Kidney (tissue), 14 donors: ENCODE data around the gene C11orf68. TPM values are rescaled to one million over a fixed set of nuclear protein-coding genes. Genes with fewer than 3 reads are reported as not detected.

Experiments
- DNase-seq, 5 donors: peaks; one replicate each; pipeline ENCODE4 v3.0.0-alpha.2; 2013 to 2020
- FAIRE-seq: peaks from 2 replicates; lab custom pipeline; 2012; peaks lifted over from hg19 to GRCh38; lab: Jason Lieb, UNC
- H3K27ac ChIP-seq, 2 donors: one replicate each; pipeline ENCODE4 v1.7.0; 2013; ENCODE audit warnings: low read depth in 2 of 2, low read length in 2 of 2, inconsistent platforms in 1 of 2
- H3K27me3 ChIP-seq: one replicate; pipeline ENCODE4 v1.7.1; 2013; ENCODE audit warnings: low read length, inconsistent platforms; ENCODE audit not compliant: control insufficient read depth, insufficient read depth
- H3K36me3 ChIP-seq, 3 donors: one replicate each; pipeline versions ENCODE4 v1.7.0 to v1.7.1; 2013; ENCODE audit warnings: low read length in 3 of 3, control low read depth in 1 of 3, inconsistent platforms in 1 of 3; ENCODE audit not compliant: insufficient read depth in 3 of 3, control insufficient read depth in 2 of 3
- H3K4me1 ChIP-seq, 3 donors: one replicate each; pipeline versions ENCODE4 v1.7.0 to v1.7.1; 2013; ENCODE audit warnings: low read length in 3 of 3, inconsistent platforms in 1 of 3, low read depth in 1 of 3; ENCODE audit not compliant: control insufficient read depth in 2 of 3, insufficient read depth in 2 of 3
- H3K4me3 ChIP-seq, 3 donors: one replicate each; pipeline versions ENCODE4 v1.7.0 to v1.8.1; 2013; ENCODE audit warnings: low read length in 3 of 3, control low read depth in 1 of 3, inconsistent platforms in 1 of 3
- H3K9ac ChIP-seq, 3 donors: one replicate each; pipeline versions ENCODE4 v1.7.0 to v1.7.1; 2013; ENCODE audit warnings: low read length in 3 of 3, control low read depth in 1 of 3, inconsistent platforms in 1 of 3
- H3K9me3 ChIP-seq, 3 donors: one replicate each; pipeline versions ENCODE4 v1.7.0 to v1.7.1; 2013; ENCODE audit warnings: low read length in 3 of 3, control low read depth in 1 of 3, inconsistent platforms in 1 of 3; ENCODE audit not compliant: control insufficient read depth in 2 of 3, insufficient read depth in 1 of 3
- intact Hi-C: fragments of 100-400 bp; cut with DNase I; formaldehyde crosslinking; loops from one replicate; pipeline ENCODE4 v1.11.1; 2022
- polyA plus RNA-seq: library from polyadenylated mRNA; stranded (reverse); fragments of 350-450 nt; fragmentation: Illumina TruSeq; extraction: RNeasy Lipid Tissue Mini Kit (QIAGEN cat#74804); gene quantifications from one replicate; pipeline ENCODE4 v1.2.3, GENCODE V29; 2014; ENCODE audit warnings: low read depth, low replicate concordance; ENCODE audit not compliant: insufficient read depth
- total RNA-seq: library from RNA; stranded (reverse); fragmentation: NEBNext Ultra II Directional; extraction: Animal tissue kit (Norgen Biotek cat#: 25700); gene quantifications from one replicate; pipeline ENCODE4 v1.2.1, GENCODE V29; 2021
- TF ChIP-seq, protein P1 (sequence below): IDR thresholded peaks from 3 replicates; pipeline ENCODE4 v1.5.1; 2012; ENCODE audit warnings: mild to moderate bottlenecking, moderate library complexity, borderline replicate concordance; ENCODE audit not compliant: insufficient read depth; ENCODE audit errors: extremely low read depth
- donor health status: control.
- donor health status: control.
- donor health status: control.
- donor health status: control.
- donor health status: control.
- donor health status: DM: yes; HTN: yes; CAD: no.
- donor health status: Normal renal cell carcinoma (clear cell type).

Gene C11orf68
- total and polyA plus RNA-seq, 2 donors from 2014 or later, result 38.0 to 52.0 TPM

DNA sequence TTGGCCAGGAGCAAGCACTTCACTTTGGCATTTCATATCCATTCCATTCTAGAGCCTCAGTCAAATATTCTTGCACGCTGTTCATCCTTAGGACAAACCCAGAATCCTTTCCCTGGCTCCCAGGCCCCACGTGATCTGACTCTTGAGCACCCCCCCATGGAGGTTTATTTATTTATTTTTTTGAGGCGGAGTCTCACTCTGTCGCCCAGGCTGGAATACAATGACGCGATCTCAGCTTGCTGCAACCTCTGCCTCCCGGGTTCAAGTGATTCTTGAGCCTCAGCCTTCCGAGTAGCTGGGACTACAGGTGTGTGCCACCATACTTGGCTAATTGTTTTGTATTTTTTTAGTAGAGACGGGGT is 13.7 kb upstream of the C11orf68 start:
- H3K4me3 ChIP-seq, result no peak overlapping the region
- no peak overlapping the region for H3K9ac ChIP-seq
- H3K4me1 ChIP-seq, result no peaks in the 10 kb centered on the region
- H3K27me3 ChIP-seq, result no peaks in the 10 kb centered on the region
- H3K9me3 ChIP-seq, result no peaks in the 10 kb centered on the region
- H3K36me3 ChIP-seq, result no peaks in the 10 kb centered on the region
- intact Hi-C loops, result no loop called here
- no peak overlapping the region for H3K27ac ChIP-seq
- FAIRE-seq (no peak), DNase-seq (no peak)
- TF ChIP-seq, protein P1, sequence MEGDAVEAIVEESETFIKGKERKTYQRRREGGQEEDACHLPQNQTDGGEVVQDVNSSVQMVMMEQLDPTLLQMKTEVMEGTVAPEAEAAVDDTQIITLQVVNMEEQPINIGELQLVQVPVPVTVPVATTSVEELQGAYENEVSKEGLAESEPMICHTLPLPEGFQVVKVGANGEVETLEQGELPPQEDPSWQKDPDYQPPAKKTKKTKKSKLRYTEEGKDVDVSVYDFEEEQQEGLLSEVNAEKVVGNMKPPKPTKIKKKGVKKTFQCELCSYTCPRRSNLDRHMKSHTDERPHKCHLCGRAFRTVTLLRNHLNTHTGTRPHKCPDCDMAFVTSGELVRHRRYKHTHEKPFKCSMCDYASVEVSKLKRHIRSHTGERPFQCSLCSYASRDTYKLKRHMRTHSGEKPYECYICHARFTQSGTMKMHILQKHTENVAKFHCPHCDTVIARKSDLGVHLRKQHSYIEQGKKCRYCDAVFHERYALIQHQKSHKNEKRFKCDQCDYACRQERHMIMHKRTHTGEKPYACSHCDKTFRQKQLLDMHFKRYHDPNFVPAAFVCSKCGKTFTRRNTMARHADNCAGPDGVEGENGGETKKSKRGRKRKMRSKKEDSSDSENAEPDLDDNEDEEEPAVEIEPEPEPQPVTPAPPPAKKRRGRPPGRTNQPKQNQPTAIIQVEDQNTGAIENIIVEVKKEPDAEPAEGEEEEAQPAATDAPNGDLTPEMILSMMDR, result no peak

DNA sequence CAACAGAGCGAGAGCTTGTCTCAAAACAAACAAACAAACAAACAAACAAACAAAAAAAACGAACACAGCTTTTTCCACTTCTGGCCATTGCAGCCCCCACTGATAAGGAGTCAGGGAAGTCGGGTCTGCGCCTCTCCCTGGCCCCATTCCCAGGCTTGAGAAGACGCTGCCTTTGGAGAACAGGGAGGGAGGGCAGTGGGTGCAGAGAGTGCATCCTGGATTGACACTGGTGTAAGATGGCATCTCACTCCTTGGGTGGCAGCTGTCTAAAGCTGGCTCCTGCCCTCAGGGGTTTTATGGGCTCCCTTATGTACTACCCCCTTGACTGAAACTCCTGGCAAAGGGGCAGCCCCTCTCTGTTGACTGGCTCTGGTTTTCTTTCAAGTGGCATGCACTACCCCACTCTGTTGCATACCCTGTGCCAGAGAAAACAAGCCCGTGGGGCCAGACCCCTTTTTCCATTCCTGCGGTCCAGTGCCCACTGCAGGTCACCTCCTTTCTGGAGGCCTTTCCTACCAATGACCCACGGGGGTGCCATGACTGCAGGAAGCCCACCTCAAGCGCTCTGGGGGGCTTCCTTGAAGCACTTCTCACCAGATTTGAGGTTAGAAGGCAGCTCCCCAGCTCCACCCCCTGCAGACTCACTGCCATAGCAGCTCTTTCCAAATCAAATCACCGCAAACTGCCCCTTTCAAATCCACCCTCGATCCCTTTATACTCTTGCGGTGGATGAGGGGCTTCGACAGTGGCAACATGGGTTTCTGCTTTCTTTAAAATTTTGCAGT is 13.1 kb upstream of the C11orf68 start:
- FAIRE-seq, result no peak
- TF ChIP-seq, protein P1, result no peak
- H3K4me3 ChIP-seq, result no peak overlapping the region
- no peaks in the 10 kb centered on the region for H3K36me3 ChIP-seq
- no peak overlapping the region for H3K9ac ChIP-seq
- DNase-seq, result peak in 1 of 5 donors; percentile 12
- H3K9me3 ChIP-seq, result no peaks in the 10 kb centered on the region
- no peaks in the 10 kb centered on the region for H3K4me1 ChIP-seq
- intact Hi-C loops, result no loop called here
- no peak overlapping the region for H3K27ac ChIP-seq
- H3K27me3 ChIP-seq, result no peaks in the 10 kb centered on the region

DNA sequence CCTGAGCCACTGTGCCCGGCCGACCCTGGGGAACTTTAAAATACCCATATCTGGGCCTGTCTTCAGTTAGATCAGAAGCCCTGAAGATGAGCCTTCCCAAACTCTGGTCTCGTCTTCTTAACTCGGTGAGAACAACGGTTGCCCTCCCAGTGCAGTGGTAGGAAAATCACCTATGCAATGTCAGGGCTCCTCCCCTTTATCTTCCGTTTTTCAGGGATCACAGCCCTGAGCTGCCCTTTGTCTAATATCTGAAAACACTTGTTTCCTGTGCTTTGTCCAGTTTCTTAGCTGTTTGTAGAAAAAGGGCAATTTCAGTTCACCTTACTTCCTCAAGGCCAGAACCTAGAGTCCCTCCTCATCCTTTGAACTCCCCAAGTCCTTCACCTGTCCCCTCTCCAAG is 9.8 kb upstream of the C11orf68 start:
- Histone ChIP-seq H3K9me3 (no peaks in the 10 kb centered on the region), H3K4me1 (no peaks in the 10 kb centered on the region), H3K27me3 (no peaks in the 10 kb centered on the region), H3K36me3 (no peaks in the 10 kb centered on the region), H3K27ac (no peak overlapping the region), H3K9ac (no peak overlapping the region), H3K4me3 (no peak overlapping the region)
- TF ChIP-seq, protein P1, result no peak
- intact Hi-C loops, result no loop called here
- FAIRE-seq (no peak), DNase-seq (no peak)

DNA sequence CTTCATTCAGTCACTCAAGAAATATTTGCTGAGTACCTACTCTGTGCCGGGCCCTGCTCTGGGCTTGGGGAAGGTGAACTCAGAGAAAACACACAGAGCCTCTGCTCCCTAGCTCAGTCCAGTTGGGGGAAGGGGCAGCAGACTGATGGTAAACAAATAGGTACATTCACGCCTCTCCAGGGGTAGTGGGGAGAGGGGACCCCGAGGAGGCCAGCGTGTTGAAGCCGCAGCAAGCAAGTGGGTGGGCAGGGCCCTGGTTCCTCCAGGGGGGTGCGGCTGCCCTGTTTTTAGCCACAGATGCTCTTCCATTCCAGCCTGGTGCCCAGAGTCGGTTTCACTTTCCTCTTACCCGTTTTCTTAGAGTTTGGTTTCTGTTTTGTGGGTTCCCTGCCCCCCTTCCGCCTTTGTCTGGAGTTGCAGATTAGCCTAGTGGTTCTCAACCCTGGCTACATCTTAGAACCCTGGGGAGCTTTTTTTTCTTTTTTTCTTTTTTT is 9.1 kb upstream of the C11orf68 start:
- TF ChIP-seq, protein P1, result no peak
- H3K4me3 ChIP-seq, result no peak overlapping the region
- no peaks in the 10 kb centered on the region for H3K9me3 ChIP-seq
- no peak overlapping the region for H3K9ac ChIP-seq
- peak in 1 of 5 donors; percentile 53 for DNase-seq
- no peak for FAIRE-seq
- intact Hi-C loops, result no loop called here
- no peaks in the 10 kb centered on the region for H3K36me3 ChIP-seq
- H3K4me1 ChIP-seq, result no peaks in the 10 kb centered on the region
- no peak overlapping the region for H3K27ac ChIP-seq
- no peaks in the 10 kb centered on the region for H3K27me3 ChIP-seq
